K562 (cell line): Measurements from ENCODE around the gene KMT2E. TPM values are rescaled to one million over a fixed set of nuclear protein-coding genes. Genes with fewer than 3 reads are reported as not detected.

Experiments used
- BCOR ChIP-seq: fragments of 450-650 bp; IDR thresholded peaks from 2 replicates; pipeline ENCODE4 v1.6.1; 2016
- BRD9 ChIP-seq: fragments of 450-650 bp; IDR thresholded peaks from 2 replicates; pipeline ENCODE4 v1.6.1; 2018; ENCODE audit warnings: low read depth; ENCODE audit not compliant: partially characterized antibody
- CBFA2T2 ChIP-seq: fragments of 450-650 bp; conservative IDR thresholded peaks from 2 replicates; pipeline ENCODE4 v1.6.1; 2017; ENCODE audit warnings: mild to moderate bottlenecking
- CHD1 ChIP-seq: fragments of 200-600 bp; sonication (generic); IDR thresholded peaks from one replicate; pipeline ENCODE4 v1.6.1; 2012; ENCODE audit warnings: mild to moderate bottlenecking, moderate library complexity, low read length, inconsistent platforms
- CHD2 ChIP-seq: IDR thresholded peaks from 2 replicates; pipeline ENCODE4 v1.6.1; 2011; ENCODE audit warnings: low read depth, low read length
- DIDO1 ChIP-seq: fragments of 450-650 bp; IDR thresholded peaks from 2 replicates; pipeline ENCODE4 v1.6.1; 2016; ENCODE audit warnings: low read depth, missing biosample characterization, missing genetic modification characterization
- E2F3 ChIP-seq: fragments of 250-450 bp; sonication (Bioruptor Pico); IDR thresholded peaks from 2 replicates; pipeline ENCODE4 v1.4.0; 2020; ENCODE audit warnings: mild to moderate bottlenecking
- EHMT2 ChIP-seq: fragments of 450-650 bp; IDR thresholded peaks from 2 replicates; pipeline ENCODE4 v1.6.1; 2018; ENCODE audit warnings: antibody characterized with exemption
- HNRNPH1 ChIP-seq: fragments of 200-400 bp; formaldehyde crosslinking; optimal IDR thresholded peaks from 2 replicates; pipeline ENCODE3; 2017; ENCODE audit warnings: low read depth, mild to moderate bottlenecking, low read length, moderate library complexity
- NFATC3 ChIP-seq: fragments of 450-650 bp; IDR thresholded peaks from 2 replicates; pipeline ENCODE4 v1.6.1; 2017; ENCODE audit warnings: mild to moderate bottlenecking
- NRF1 ChIP-seq, 2 experiments: fragments of 450-650 bp; IDR thresholded peaks in 1 of 2; conservative IDR thresholded peaks in 1 of 2; 2 replicates each; pipeline ENCODE4 v1.6.1; 2014; ENCODE audit warnings: mild to moderate bottlenecking in 2 of 2
- SMARCC2 ChIP-seq: fragments of 450-650 bp; IDR thresholded peaks from 2 replicates; pipeline ENCODE4 v1.6.1; 2017; ENCODE audit warnings: antibody characterized with exemption, moderate library complexity, mild to moderate bottlenecking, low read depth
- TEAD1 ChIP-seq, 2 experiments: fragments of 450-650 bp in 1 of 2; sonication (generic) in 1 of 2; formaldehyde crosslinking; IDR thresholded peaks; 2 replicates each; pipeline versions ENCODE4 v1.4.0 to v1.8.0; 2020 to 2022; ENCODE audit warnings: mild to moderate bottlenecking in 2 of 2, missing genetic modification reagents in 1 of 2
- TOE1 ChIP-seq, 2 experiments: fragments of 450-650 bp in 1 of 2; sonication (generic) in 1 of 2; formaldehyde crosslinking in 1 of 2; IDR thresholded peaks; 2 replicates each; pipeline versions ENCODE4 v1.7.1 to v1.8.0; 2016 to 2022; ENCODE audit warnings: borderline replicate concordance in 2 of 2, mild to moderate bottlenecking in 2 of 2, antibody characterized with exemption in 1 of 2, inconsistent platforms in 1 of 2, low read depth in 1 of 2, missing genetic modification reagents in 1 of 2, moderate library complexity in 1 of 2
- polyA plus RNA-seq, 8 experiments: library from polyadenylated mRNA; depleted of rRNA in 4 of 8; stranded (reverse) in 5 of 8; unstranded in 3 of 8; fragments of >200 nt; fragmentation: Nextera tagmentation in 2 of 8; fragmentation: Illumina TruSeq in 1 of 8; extraction: Ambion mirVana in 2 of 8; extraction: Trizol in 1 of 8; gene quantifications; 2 replicates each; pipeline versions ENCODE4 v1.2.1 to v1.2.3, GENCODE V29; 2011 to 2014; ENCODE audit warnings: inconsistent platforms in 1 of 8, missing spikeins in 1 of 8
- total RNA-seq, 7 experiments: library from RNA; depleted of rRNA in 6 of 7; stranded (reverse); fragments of >200 nt in 6 of 7; fragmentation: Illumina TruSeq in 2 of 7; extraction: Trizol in 2 of 7; gene quantifications; 2 replicates each; pipeline versions ENCODE4 v1.2.1 to v1.2.3, GENCODE V29; 2011 to 2021; ENCODE audit warnings: low replicate concordance in 1 of 7
- TF ChIP-seq, protein P1 (sequence below): fragments of 250-450 bp; sonication (Bioruptor Pico); IDR thresholded peaks from 2 replicates; pipeline ENCODE4 v1.4.0; 2020
- TF ChIP-seq, protein P2 (sequence below): fragments of 200-400 bp; formaldehyde crosslinking; IDR thresholded peaks from 2 replicates; pipeline ENCODE4 v1.6.1; 2017; ENCODE audit warnings: mild to moderate bottlenecking, low read depth, low read length, moderate library complexity
- TF ChIP-seq, protein P3 (sequence below): fragments of 250-450 bp; sonication (Bioruptor Pico); IDR thresholded peaks from 2 replicates; pipeline ENCODE4 v1.5.0; 2021; ENCODE audit warnings: mild to moderate bottlenecking, moderate library complexity

The KMT2E gene
- total and polyA plus RNA-seq, 9 of the 15 experiments (the other 6 are each of a cell fraction or from before 2014, with no cell fraction given): 8.9 to 55.3 (median 38.1) TPM

DNA sequence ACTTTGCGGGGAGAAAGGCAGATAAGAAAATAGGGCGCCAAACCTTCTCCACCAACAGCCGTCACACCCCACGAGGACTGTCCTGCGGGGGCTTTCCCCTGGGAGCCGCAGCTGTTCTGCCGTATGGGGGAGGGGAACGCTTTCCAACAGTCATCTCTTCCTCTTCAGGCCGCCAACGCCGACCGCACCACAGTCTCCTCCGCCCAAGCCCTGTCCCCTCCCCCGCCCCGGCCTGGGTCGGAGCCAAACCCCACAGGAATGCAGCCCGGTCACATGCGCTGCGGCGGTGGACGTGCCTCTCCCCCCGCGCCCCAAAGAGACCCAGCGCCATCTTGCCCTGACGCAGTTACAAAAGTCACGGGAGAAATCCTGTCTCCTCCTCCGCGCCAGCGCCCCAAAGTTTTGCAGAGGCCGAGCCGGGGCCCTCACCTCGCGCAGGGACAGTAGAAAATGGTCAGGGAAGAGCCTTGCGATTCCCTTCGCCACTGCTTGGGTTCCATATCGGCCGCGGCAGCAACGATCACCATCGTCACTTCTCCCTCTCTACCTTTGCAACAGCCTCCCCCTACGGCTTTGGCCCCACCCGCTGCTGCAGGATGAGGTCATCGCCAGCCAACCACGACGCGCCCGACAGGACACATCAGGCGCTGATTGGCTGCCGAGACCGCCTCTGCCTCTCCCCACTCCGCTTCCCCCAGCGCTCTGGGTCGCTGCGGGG is 1.3 kb upstream of the KMT2E start (continued):
- peak; percentile 65 to 75 for TF ChIP-seq NRF1 (conservative IDR thresholded peaks at IDR 0.05 in 1 of 2, IDR thresholded peaks at IDR 0.05 in 1 of 2)
- TF ChIP-seq, protein P1, sequence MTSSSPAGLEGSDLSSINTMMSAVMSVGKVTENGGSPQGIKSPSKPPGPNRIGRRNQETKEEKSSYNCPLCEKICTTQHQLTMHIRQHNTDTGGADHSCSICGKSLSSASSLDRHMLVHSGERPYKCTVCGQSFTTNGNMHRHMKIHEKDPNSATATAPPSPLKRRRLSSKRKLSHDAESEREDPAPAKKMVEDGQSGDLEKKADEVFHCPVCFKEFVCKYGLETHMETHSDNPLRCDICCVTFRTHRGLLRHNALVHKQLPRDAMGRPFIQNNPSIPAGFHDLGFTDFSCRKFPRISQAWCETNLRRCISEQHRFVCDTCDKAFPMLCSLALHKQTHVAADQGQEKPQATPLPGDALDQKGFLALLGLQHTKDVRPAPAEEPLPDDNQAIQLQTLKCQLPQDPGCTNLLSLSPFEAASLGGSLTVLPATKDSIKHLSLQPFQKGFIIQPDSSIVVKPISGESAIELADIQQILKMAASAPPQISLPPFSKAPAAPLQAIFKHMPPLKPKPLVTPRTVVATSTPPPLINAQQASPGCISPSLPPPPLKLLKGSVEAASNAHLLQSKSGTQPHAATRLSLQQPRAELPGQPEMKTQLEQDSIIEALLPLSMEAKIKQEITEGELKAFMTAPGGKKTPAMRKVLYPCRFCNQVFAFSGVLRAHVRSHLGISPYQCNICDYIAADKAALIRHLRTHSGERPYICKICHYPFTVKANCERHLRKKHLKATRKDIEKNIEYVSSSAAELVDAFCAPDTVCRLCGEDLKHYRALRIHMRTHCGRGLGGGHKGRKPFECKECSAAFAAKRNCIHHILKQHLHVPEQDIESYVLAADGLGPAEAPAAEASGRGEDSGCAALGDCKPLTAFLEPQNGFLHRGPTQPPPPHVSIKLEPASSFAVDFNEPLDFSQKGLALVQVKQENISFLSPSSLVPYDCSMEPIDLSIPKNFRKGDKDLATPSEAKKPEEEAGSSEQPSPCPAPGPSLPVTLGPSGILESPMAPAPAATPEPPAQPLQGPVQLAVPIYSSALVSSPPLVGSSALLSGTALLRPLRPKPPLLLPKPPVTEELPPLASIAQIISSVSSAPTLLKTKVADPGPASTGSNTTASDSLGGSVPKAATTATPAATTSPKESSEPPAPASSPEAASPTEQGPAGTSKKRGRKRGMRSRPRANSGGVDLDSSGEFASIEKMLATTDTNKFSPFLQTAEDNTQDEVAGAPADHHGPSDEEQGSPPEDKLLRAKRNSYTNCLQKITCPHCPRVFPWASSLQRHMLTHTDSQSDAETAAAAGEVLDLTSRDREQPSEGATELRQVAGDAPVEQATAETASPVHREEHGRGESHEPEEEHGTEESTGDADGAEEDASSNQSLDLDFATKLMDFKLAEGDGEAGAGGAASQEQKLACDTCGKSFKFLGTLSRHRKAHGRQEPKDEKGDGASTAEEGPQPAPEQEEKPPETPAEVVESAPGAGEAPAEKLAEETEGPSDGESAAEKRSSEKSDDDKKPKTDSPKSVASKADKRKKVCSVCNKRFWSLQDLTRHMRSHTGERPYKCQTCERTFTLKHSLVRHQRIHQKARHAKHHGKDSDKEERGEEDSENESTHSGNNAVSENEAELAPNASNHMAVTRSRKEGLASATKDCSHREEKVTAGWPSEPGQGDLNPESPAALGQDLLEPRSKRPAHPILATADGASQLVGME (CRISPR knock-in tag): peak; percentile 8; the same call in 1 of the 2 replicates
- TF ChIP-seq CHD2: peak; percentile 82
- TF ChIP-seq TEAD1 (CRISPR knock-in tag; IDR thresholded peaks at IDR 0.05): peak; percentile 100
- no peak for TF ChIP-seq EHMT2
- peak; percentile 96 for TF ChIP-seq E2F3 (CRISPR knock-in tag)
- 0 out of 2 replicates have a peak, but pooled peaks have one; percentile 47 for TF ChIP-seq DIDO1
- TF ChIP-seq CHD1: no peak
- TF ChIP-seq BCOR: peak; percentile 90
- TF ChIP-seq TOE1 (IDR thresholded peaks at IDR 0.05; ENCODE audit: borderline replicate concordance): peak; percentile 96
- no peak for TF ChIP-seq TOE1 (CRISPR knock-in tag; IDR thresholded peaks at IDR 0.05; ENCODE audit: borderline replicate concordance, low read depth)
- TF ChIP-seq SMARCC2: peak; percentile 81
- no peak for TF ChIP-seq BRD9
- TF ChIP-seq, protein P2, sequence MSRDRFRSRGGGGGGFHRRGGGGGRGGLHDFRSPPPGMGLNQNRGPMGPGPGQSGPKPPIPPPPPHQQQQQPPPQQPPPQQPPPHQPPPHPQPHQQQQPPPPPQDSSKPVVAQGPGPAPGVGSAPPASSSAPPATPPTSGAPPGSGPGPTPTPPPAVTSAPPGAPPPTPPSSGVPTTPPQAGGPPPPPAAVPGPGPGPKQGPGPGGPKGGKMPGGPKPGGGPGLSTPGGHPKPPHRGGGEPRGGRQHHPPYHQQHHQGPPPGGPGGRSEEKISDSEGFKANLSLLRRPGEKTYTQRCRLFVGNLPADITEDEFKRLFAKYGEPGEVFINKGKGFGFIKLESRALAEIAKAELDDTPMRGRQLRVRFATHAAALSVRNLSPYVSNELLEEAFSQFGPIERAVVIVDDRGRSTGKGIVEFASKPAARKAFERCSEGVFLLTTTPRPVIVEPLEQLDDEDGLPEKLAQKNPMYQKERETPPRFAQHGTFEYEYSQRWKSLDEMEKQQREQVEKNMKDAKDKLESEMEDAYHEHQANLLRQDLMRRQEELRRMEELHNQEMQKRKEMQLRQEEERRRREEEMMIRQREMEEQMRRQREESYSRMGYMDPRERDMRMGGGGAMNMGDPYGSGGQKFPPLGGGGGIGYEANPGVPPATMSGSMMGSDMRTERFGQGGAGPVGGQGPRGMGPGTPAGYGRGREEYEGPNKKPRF: no peak
- TF ChIP-seq, protein P3, sequence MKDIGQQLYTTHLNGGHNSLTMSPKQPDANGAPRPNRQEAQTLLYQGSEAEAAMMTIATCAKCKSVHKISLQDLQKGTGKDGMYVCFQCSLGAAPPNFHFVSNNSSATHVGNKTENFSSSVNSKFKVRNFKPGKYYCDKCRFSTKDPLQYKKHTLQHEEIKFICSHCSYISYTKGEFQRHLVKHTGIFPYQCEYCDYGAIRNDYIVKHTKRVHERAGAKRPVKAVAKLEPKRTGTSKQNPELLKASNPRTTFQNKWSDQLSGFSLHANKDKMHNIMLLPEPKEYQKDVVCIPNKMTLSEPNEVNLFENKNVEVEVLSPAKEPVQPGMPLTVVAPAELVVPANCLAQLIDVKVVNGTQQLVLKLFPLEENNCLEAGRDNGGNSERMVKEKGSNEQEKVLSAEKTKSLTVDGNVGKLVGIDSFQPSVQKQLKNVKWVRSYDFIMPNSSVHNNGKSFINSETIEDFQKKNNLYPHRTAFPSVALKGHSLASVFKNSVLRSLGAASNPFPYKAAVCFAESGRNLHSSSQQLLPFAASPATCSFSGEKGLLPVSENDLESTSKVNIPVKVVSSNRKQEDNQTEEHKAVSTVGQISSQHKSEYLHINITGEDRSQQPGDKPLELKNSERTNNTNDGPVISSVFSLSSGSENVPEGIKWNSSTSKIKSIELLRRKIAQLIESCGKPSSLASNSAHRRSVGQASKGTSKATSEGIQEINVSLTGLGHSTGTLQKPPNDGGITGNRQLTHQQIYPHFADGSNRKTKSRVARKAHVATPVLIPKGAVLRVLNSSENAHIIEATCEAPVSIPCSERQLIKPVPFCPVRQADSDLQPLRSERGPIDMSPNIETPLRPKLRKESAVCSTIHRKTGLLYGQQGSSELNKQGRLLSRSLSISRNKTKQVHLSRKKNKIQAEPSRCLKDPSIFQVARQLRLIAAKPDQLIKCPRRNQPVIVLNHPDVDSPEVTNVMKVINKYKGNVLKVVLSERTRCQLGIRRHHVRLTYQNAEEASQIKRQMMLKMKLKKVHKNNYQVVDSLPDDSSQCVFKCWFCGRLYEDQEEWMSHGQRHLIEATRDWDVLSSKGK (CRISPR knock-in tag): no peak
- TF ChIP-seq HNRNPH1: no peak
- no peak for TF ChIP-seq NFATC3
- peak; percentile 87 for TF ChIP-seq CBFA2T2
